Measurements from ENCODE around the gene VENTX.

Gene VENTX

GRCh38 chr10:133239990-133240389 is 2.3 kb downstream of the VENTX start:
- no peak for ATAC-seq
- no peak for TF ChIP-seq ZNF70 (CRISPR knock-in tag; IDR thresholded peaks at IDR 0.05)
- TF ChIP-seq POU6F1 (CRISPR knock-in tag; IDR thresholded peaks at IDR 0.05; ENCODE audit: borderline replicate concordance, low read depth) = no peak
- no peak for TF ChIP-seq PPARA (CRISPR knock-in tag; IDR thresholded peaks at IDR 0.05; ENCODE audit: borderline replicate concordance)
- TF ChIP-seq RARB (CRISPR knock-in tag; IDR thresholded peaks at IDR 0.05) = no peak
- no peak for TF ChIP-seq ISL1 (CRISPR knock-in tag; IDR thresholded peaks at IDR 0.05)
- TF ChIP-seq ZNF8 (CRISPR knock-in tag; IDR thresholded peaks at IDR 0.05) = no peak
- TF ChIP-seq SNAI2 (CRISPR knock-in tag; IDR thresholded peaks at IDR 0.05) = no peak
- TF ChIP-seq TOX (CRISPR knock-in tag; IDR thresholded peaks at IDR 0.05; ENCODE audit: borderline replicate concordance) = no peak
- TF ChIP-seq TCF4 (CRISPR knock-in tag; IDR thresholded peaks at IDR 0.05; ENCODE audit: borderline replicate concordance) = no peak
- TF ChIP-seq ZNF565 (CRISPR knock-in tag; conservative IDR thresholded peaks at IDR 0.05; ENCODE audit: low read depth) = no peak
- no peak for TF ChIP-seq TSHZ2 (CRISPR knock-in tag; IDR thresholded peaks at IDR 0.05)
- no peak for TF ChIP-seq CSDC2 (CRISPR knock-in tag; IDR thresholded peaks at IDR 0.05)

- TF ChIP-seq SNAI2 (CRISPR knock-in tag; IDR thresholded peaks at IDR 0.05) (no peak), ESRRG (CRISPR knock-in tag; IDR thresholded peaks at IDR 0.05) (no peak), TOX (CRISPR knock-in tag; IDR thresholded peaks at IDR 0.05; ENCODE audit: borderline replicate concordance) (no peak), ZFP3 (CRISPR knock-in tag; IDR thresholded peaks at IDR 0.05) (no peak), TCF4 (CRISPR knock-in tag; IDR thresholded peaks at IDR 0.05; ENCODE audit: borderline replicate concordance) (no peak), OSR1 (CRISPR knock-in tag; IDR thresholded peaks at IDR 0.05) (no peak), ZNF565 (CRISPR knock-in tag; conservative IDR thresholded peaks at IDR 0.05; ENCODE audit: low read depth) (no peak), ZFP30 (CRISPR knock-in tag; IDR thresholded peaks at IDR 0.05) (no peak), CREB5 (CRISPR knock-in tag; IDR thresholded peaks at IDR 0.05; ENCODE audit: low read depth) (no peak), CSDC2 (CRISPR knock-in tag; IDR thresholded peaks at IDR 0.05) (no peak)
- no peak for ATAC-seq
Measured at GRCh38 chr10:133241501-133242205, 4.0 kb downstream of the VENTX start.

- TF ChIP-seq ZNF70 (CRISPR knock-in tag; IDR thresholded peaks at IDR 0.05) = no peak
- TF ChIP-seq POU6F1 (CRISPR knock-in tag; IDR thresholded peaks at IDR 0.05; ENCODE audit: borderline replicate concordance, low read depth) = no peak
- TF ChIP-seq OSR1 (CRISPR knock-in tag; IDR thresholded peaks at IDR 0.05) = no peak
- no peak for TF ChIP-seq ISL1 (CRISPR knock-in tag; IDR thresholded peaks at IDR 0.05)
- TF ChIP-seq ZNF8 (CRISPR knock-in tag; IDR thresholded peaks at IDR 0.05) = no peak
- no peak for TF ChIP-seq CREB5 (CRISPR knock-in tag; IDR thresholded peaks at IDR 0.05; ENCODE audit: low read depth)
- no peak for TF ChIP-seq ZFP30 (CRISPR knock-in tag; IDR thresholded peaks at IDR 0.05)
- TF ChIP-seq TOX (CRISPR knock-in tag; IDR thresholded peaks at IDR 0.05; ENCODE audit: borderline replicate concordance) = no peak
- no peak for TF ChIP-seq PATZ1 (CRISPR knock-in tag; IDR thresholded peaks at IDR 0.05; ENCODE audit: borderline replicate concordance)
- no peak for ATAC-seq
Measured at GRCh38 chr10:133242611-133243356, 5.1 kb downstream of the VENTX start.

Data from SK-N-SH treated with all-trans-retinoic acid at 6 μM for 48 hours (cell line).